ENCODE results near the gene MDC1. TPM values are rescaled to one million over a fixed set of nuclear protein-coding genes. Genes with fewer than 3 reads are reported as not detected.
A peak's percentile ranks its signal among the peaks of the same experiment; 100 is the strongest.
"Not testable (repeated sequence)": the region's sequence is repeated elsewhere in the genome, so short reads cannot be mapped to it uniquely, and the experiment has no call there.

The MDC1 gene, protein sequence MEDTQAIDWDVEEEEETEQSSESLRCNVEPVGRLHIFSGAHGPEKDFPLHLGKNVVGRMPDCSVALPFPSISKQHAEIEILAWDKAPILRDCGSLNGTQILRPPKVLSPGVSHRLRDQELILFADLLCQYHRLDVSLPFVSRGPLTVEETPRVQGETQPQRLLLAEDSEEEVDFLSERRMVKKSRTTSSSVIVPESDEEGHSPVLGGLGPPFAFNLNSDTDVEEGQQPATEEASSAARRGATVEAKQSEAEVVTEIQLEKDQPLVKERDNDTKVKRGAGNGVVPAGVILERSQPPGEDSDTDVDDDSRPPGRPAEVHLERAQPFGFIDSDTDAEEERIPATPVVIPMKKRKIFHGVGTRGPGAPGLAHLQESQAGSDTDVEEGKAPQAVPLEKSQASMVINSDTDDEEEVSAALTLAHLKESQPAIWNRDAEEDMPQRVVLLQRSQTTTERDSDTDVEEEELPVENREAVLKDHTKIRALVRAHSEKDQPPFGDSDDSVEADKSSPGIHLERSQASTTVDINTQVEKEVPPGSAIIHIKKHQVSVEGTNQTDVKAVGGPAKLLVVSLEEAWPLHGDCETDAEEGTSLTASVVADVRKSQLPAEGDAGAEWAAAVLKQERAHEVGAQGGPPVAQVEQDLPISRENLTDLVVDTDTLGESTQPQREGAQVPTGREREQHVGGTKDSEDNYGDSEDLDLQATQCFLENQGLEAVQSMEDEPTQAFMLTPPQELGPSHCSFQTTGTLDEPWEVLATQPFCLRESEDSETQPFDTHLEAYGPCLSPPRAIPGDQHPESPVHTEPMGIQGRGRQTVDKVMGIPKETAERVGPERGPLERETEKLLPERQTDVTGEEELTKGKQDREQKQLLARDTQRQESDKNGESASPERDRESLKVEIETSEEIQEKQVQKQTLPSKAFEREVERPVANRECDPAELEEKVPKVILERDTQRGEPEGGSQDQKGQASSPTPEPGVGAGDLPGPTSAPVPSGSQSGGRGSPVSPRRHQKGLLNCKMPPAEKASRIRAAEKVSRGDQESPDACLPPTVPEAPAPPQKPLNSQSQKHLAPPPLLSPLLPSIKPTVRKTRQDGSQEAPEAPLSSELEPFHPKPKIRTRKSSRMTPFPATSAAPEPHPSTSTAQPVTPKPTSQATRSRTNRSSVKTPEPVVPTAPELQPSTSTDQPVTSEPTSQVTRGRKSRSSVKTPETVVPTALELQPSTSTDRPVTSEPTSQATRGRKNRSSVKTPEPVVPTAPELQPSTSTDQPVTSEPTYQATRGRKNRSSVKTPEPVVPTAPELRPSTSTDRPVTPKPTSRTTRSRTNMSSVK (N-terminal part only)
- total RNA-seq (2014; rRNA removed; shearing (Covaris generic)): 25.5 and 29.1 TPM in 2 replicates

GRCh38 chr6:30717129-30717844 lies at the start of gene MDC1:
Gene MDC1, minus strand, starts transcription at chr6:30717281. Its CDS starts 2,106 bp downstream, at chr6:30715175.
- peaks cover 22% of the 10 kb centered on the region for H3K36me3 ChIP-seq (replicated peaks; ENCODE audit: control insufficient read depth, insufficient read depth, low read length)
- H3K4me3 ChIP-seq (ENCODE audit: insufficient read depth, low read depth, low read length): peak within 1 kb of the TSS; percentile 77
- no peaks in the 10 kb centered on the region for H3K27me3 ChIP-seq (ENCODE audit: control insufficient read depth, insufficient read depth, low read length)
- DNase-seq: peak; percentile 97

- Histone ChIP-seq H3K4me3 (ENCODE audit: insufficient read depth, low read depth, low read length) (no peak overlapping the region), H3K36me3 (replicated peaks; ENCODE audit: control insufficient read depth, insufficient read depth, low read length) (no peaks in the 10 kb centered on the region), H3K27me3 (ENCODE audit: control insufficient read depth, insufficient read depth, low read length) (no peaks in the 10 kb centered on the region)
- DNase-seq: no peak
Observed at GRCh38 chr6:30766461-30767157, 49.5 kb upstream of the MDC1 start.

DNA sequence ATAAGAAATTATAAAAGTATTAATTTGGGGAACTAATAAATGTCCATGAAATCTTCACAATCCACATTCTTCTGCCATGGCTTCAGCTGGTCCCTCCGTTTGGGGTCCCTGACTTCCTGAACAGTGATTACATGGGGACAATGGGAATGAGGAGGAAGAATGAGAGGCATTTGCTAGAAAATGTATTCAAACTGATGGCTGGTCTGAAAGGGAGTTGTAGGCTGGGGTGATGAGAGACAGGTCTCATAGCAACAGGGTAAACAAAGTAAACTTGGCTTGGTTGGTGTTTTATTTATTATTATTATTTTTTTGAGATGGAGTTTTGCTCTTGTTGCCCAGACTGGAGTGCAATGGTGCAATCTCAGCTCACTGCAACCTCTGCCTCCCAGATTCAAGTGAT lies 48.4 kb upstream of the MDC1 start:
- H3K4me3 ChIP-seq (ENCODE audit: insufficient read depth, low read depth, low read length); H3K36me3 ChIP-seq (replicated peaks; ENCODE audit: control insufficient read depth, insufficient read depth, low read length); H3K27me3 ChIP-seq (ENCODE audit: control insufficient read depth, insufficient read depth, low read length); DNase-seq: not testable (repeated sequence)

DNA sequence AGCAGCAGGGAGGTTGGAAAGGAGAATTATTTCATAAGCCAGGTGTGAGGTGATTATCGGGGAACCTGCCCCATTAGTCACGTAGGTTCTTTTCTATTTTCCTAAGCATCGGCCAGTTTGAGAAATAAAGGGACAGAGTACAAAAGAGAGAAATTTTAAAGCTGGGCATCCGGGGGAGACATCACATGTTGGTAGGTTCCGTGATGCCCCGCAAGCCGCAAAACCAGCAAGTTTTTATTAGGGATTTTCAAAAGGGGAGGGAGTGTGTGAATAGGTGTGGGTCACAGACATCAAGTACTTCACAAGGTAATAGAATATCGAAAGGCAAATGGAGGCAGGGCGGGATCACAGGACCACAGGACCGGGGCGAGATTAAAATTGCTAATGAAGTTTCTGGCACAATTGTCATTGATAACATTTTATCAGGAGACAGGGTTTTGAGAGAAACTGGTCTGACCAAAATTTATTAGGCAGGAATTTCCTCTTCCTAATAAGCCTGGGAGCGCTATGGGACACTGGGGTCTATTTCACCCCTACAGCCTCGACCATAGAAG lies 47.5 kb upstream of the MDC1 start:
- H3K36me3 ChIP-seq (replicated peaks; ENCODE audit: control insufficient read depth, insufficient read depth, low read length); H3K4me3 ChIP-seq (ENCODE audit: insufficient read depth, low read depth, low read length); H3K27me3 ChIP-seq (ENCODE audit: control insufficient read depth, insufficient read depth, low read length); DNase-seq: not testable (repeated sequence)

GRCh38 chr6:30763618-30764489 lies 46.8 kb upstream of the MDC1 start:
- Histone ChIP-seq H3K4me3 (ENCODE audit: insufficient read depth, low read depth, low read length) (no peak overlapping the region), H3K27me3 (ENCODE audit: control insufficient read depth, insufficient read depth, low read length) (no peaks in the 10 kb centered on the region), H3K36me3 (replicated peaks; ENCODE audit: control insufficient read depth, insufficient read depth, low read length) (no peaks in the 10 kb centered on the region)
- peak; percentile 56 for DNase-seq

GRCh38 chr6:30763155-30763617 lies 46.1 kb upstream of the MDC1 start:
- Histone ChIP-seq H3K27me3 (ENCODE audit: control insufficient read depth, insufficient read depth, low read length) (no peaks in the 10 kb centered on the region), H3K36me3 (replicated peaks; ENCODE audit: control insufficient read depth, insufficient read depth, low read length) (no peaks in the 10 kb centered on the region), H3K4me3 (ENCODE audit: insufficient read depth, low read depth, low read length) (no peak overlapping the region)
- DNase-seq: no peak

DNA sequence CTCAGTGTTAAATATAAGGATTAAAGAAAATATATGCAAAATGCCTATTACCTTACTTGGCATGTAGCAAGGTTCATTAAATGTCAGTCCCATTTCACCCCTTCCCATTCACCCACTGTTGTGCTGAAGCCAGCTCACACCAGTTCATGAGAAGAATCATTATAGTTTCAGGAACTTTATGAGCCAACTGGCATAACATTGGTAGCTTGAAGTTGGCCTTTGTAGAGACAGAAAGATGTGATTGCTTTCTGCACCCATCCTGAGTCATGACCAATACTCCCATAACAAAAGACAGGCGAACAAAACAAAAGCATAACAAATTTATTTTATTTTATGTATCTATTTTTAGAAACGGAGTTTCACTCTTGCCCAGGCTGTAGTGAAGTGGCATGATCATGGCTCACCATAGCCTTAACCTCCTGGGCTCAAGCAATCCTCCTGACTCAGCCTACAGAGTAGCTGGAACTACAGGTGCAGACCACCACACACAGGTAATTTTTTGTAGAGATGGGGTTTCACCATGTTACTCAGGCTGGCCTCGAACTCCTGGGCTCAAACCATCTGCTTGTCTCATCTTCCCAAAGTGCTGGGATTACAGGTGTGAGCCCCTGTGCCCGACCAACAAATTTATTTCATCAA lies 44.8 kb upstream of the MDC1 start:
- Histone ChIP-seq H3K4me3 (ENCODE audit: insufficient read depth, low read depth, low read length) (no peak overlapping the region), H3K27me3 (ENCODE audit: control insufficient read depth, insufficient read depth, low read length) (no peaks in the 10 kb centered on the region), H3K36me3 (replicated peaks; ENCODE audit: control insufficient read depth, insufficient read depth, low read length) (no peaks in the 10 kb centered on the region)
- DNase-seq: no peak

- no peak for DNase-seq
- H3K4me3 ChIP-seq (ENCODE audit: insufficient read depth, low read depth, low read length): no peak overlapping the region
- H3K27me3 ChIP-seq (ENCODE audit: control insufficient read depth, insufficient read depth, low read length): no peaks in the 10 kb centered on the region
- H3K36me3 ChIP-seq (replicated peaks; ENCODE audit: control insufficient read depth, insufficient read depth, low read length): no peaks in the 10 kb centered on the region
Observed at GRCh38 chr6:30760549-30760948, 43.5 kb upstream of the MDC1 start.

DNA sequence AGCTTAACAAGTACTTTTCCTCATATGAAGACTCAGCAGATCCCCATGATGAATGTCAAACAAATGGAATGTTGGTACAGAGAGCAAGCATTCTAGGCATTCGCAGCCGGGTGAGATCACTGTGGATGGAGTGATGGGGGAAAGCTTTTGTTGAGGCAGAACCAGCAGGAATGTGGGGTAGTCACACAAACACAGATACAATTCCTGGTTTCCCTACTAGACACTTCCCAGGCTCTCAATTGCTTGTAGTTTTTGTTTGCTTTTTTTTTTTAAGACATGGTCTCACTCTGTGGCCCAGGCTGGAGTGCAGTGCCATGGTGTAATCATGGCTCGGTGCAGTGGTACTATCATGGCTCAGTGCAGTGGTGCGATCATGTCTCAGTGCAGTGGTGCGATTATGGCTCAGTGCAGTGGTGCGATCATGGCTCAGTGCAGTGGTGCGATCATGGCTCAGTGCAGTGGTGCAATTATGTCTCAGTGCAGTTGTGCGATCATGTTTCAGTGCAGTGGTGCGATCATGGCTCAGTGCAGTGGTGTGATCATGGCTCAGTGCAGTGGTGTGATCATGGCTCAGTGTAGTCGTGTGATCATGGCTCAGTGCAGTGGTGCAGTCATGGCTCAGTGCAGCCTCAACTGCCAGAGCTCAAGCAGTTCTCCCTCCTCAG lies 42.6 kb upstream of the MDC1 start:
- DNase-seq: no peak
- no peaks in the 10 kb centered on the region for H3K27me3 ChIP-seq (ENCODE audit: control insufficient read depth, insufficient read depth, low read length)
- H3K36me3 ChIP-seq (replicated peaks; ENCODE audit: control insufficient read depth, insufficient read depth, low read length): no peaks in the 10 kb centered on the region
- H3K4me3 ChIP-seq (ENCODE audit: insufficient read depth, low read depth, low read length): no peak overlapping the region

GRCh38 chr6:30757261-30757904 lies 40.3 kb upstream of the MDC1 start:
- no peaks in the 10 kb centered on the region for H3K36me3 ChIP-seq (replicated peaks; ENCODE audit: control insufficient read depth, insufficient read depth, low read length)
- H3K27me3 ChIP-seq (ENCODE audit: control insufficient read depth, insufficient read depth, low read length): no peaks in the 10 kb centered on the region
- H3K4me3 ChIP-seq (ENCODE audit: insufficient read depth, low read depth, low read length): no peak overlapping the region
- no peak for DNase-seq

GRCh38 chr6:30756405-30757003 lies 39.4 kb upstream of the MDC1 start:
- not testable (repeated sequence) for H3K36me3 ChIP-seq (replicated peaks; ENCODE audit: control insufficient read depth, insufficient read depth, low read length); DNase-seq; H3K4me3 ChIP-seq (ENCODE audit: insufficient read depth, low read depth, low read length); H3K27me3 ChIP-seq (ENCODE audit: control insufficient read depth, insufficient read depth, low read length)
